HG02885 (cell line): Measurements from ENCODE around the gene OVOL1.
A peak's percentile ranks its signal among the peaks of the same experiment; 100 is the strongest.
"Not testable (repeated sequence)": the region's sequence is repeated elsewhere in the genome, so short reads cannot be mapped to it uniquely, and the experiment has no call there.

ENCODE experiments used
- ATAC-seq: cut with Tn5 transposase; IDR thresholded peaks from one replicate; pipeline ENCODE4 v1.9.1; 2021; ENCODE audit warnings: mild to moderate bottlenecking; ENCODE audit not compliant: unreplicated experiment, poor library complexity

OVOL1 gene

DNA sequence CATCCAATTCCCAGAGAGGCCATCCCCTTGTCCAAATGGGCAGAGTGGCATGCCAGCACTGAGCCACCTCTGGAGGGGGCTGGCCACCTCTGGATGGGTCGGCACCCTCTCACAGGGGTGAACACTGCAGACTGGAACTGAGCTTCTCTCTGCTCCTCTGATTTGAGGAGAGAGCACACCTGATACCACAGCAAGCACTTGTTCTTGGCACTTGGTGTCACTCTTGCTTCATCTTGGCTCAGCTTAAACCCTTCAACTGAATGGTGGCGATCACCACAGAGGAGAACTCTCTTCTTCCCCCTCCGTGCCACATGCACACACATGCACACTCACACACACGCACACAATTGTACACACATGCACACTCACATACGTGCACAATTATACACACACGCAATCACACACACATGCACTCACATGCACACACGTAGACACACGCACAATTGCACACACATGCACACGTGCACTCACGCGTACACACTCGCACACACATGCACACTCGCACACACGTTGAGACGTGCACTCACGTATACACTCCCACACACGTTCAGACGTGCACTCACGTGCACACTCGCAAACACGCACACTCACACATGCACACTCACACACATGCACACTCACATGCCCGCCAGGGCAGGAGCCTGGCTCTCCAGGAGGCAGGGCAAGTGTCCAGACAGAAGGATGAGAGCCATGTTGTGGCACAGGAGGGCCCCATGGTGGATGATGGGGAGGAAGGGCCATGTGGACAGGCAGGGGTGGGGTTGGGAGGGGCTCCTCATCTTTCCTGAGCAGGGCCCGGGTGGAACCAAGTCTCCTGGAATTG lies 23.4 kb downstream of the OVOL1 start:
- no peak for ATAC-seq

GRCh38 chr11:65811764-65812475 lies 25.1 kb downstream of the OVOL1 start:
- ATAC-seq = no peak

DNA sequence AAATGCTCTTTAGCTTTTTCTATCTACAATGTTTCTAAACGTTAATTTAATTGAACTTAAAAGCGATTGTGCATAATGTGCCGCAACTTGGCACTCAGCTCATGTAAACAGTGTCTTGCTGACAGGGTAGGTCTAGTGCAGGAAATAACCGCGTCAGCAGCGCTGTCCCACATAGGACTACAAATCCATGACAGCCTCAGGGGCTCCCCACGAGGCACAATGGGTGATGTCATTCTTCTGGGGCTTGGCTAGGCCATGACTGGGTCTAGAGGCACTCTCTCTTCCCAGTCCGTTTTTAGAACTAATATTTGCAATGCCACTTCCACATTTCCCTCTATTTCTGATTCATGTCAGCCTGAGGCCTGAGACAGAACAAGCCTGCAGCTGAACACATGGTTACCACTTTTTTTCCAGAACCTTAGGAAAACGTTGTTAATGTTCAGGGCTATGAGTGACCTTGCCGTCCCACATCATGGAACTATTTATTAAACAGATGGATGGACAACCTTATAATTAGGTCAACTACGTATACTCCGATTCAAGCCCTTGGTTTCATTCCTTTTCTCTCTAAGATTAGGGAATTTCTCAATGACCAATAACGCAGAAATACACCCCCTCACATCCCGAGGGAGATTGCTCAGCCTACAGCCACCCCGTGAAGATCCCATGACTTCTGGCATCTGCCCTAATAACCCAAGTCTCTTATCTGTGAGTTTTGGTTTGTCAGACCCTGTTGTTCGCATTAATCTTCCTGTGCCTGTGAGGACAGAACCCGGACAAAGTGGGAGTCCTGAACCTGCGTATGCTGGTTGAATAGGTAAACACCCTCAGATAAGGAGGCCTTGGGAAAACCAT lies 27.5 kb downstream of the OVOL1 start:
- no peak for ATAC-seq

GRCh38 chr11:65814986-65815565 lies 28.2 kb downstream of the OVOL1 start:
- ATAC-seq = no peak

DNA sequence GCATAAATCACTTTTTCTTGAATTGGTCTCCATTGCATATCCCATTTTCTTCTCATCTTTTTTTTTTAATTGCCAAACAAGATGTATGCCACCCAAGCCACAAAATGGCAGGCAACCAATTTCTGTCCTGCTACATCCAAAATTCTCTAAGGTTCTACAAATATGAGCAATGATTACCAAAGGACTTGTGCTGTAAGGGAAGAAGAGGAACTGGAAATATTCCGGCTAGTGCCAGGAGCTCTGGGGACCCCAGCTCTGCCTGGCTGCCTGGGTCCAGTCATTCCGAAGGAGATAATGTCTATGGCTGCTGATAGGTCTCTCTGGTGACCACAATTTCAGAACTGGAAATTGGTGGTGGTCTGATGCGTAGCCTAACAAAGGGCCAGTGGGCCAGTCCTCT lies 29.8 kb downstream of the OVOL1 start:
- ATAC-seq = no peak

DNA sequence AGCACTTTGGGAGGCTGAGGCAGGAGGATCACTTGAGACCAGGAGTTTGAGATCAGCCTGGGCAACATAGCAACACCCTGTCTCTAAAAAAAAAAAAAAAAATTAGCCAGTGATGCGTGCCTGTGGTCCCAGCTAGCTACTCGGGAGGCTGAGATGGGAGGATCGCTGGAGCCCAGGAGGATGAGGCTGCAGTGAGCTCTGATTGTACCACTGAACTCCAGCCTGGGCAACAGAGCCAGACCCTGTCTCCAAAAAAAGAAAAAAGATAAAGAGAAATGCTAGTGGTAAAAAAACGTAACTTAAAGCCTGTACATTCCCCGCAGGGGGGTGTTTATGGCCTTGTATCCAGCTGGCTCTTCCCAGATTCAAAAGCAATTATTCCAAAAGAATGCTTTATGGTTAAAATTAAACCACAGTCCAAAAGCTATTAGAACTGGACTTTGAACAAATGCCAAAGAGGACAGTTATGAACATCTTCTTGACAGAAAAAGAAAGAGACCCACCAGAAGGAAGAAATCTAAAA lies 30.5 kb downstream of the OVOL1 start:
- no peak for ATAC-seq

DNA sequence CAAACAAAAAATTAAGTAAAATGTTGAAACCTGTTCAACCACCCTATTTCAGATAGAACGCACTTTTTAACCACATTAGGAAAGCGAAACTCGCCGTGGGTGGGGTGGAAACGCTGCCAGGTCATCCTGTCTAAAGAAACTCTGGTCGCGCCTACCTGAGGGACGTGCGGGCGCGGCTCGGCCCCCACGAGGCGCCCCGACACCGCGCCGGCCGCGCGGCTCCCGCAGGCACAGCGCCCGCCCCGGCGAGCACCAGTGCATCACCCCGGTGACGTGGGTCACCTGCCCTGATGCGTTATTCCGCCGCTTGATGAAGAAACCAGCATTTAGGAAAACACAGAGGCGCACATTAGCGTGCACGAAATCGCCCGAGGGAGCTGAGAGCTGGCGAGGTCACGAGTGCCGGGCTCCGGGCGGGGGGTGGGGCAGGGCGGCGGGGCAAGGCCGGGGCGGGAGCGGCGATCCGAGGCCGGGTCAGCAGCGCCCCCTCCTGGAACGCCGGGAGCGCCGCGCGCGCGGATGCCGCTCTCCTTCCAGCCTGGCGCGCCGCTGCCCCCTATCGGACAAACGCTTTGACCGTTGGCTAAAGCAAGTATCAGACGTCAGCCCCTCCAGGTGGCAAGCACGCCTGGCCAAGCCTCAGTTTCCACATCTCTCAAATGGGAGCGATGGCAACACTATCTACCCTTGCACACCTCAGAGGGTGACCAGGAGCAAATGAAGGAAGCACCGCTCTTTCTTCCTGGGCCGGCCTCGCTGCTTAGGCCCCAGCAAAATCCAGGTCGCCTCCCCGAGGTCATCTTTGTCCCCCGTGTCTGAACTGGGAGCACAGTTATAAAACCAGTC lies 31.2 kb downstream of the OVOL1 start:
- peak; percentile 87 for ATAC-seq

- ATAC-seq = no peak
Measured at GRCh38 chr11:65821107-65821506, 34.2 kb downstream of the OVOL1 start.

GRCh38 chr11:65822776-65823528 lies 36.1 kb downstream of the OVOL1 start:
- no peak for ATAC-seq

DNA sequence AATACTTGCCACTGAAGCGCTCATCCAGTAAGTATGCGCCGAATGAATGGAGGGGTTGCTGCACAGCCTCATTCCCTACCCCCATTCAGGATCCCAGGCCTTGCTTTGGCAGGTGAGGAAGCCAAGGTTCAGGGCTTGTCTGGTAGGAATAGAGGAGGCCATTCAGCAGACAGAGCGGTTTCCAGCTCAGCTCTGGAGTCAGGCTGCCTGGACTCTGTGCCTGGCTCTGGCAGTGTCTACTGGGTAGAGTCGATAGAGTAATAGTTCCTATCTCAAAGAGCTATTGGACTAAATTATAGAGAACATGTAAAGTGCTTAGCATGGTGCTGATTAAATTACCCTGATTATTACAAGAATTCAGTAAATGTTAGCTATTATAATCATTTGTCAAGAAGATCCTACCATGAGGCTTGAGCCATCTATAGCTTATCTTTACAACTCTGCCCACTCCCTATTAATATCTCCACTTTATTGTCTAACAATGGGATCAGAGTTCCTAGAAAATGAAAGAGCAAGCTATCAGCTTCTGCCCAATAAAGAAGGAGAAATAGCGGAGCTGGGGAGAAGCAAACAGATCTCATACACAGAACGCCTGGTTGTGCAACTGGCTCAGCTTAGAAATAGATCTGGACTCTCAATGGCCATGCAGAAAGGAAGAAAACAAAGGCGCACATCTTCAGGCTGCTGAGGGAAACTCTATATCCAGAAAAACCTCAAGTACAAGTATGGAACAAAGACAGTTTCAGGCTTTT lies 40.3 kb downstream of the OVOL1 start:
- ATAC-seq = no peak

GRCh38 chr11:65829459-65829858 lies 42.6 kb downstream of the OVOL1 start:
- ATAC-seq = no peak

GRCh38 chr11:65832231-65832630 lies 45.4 kb downstream of the OVOL1 start:
- not testable (repeated sequence) for ATAC-seq

DNA sequence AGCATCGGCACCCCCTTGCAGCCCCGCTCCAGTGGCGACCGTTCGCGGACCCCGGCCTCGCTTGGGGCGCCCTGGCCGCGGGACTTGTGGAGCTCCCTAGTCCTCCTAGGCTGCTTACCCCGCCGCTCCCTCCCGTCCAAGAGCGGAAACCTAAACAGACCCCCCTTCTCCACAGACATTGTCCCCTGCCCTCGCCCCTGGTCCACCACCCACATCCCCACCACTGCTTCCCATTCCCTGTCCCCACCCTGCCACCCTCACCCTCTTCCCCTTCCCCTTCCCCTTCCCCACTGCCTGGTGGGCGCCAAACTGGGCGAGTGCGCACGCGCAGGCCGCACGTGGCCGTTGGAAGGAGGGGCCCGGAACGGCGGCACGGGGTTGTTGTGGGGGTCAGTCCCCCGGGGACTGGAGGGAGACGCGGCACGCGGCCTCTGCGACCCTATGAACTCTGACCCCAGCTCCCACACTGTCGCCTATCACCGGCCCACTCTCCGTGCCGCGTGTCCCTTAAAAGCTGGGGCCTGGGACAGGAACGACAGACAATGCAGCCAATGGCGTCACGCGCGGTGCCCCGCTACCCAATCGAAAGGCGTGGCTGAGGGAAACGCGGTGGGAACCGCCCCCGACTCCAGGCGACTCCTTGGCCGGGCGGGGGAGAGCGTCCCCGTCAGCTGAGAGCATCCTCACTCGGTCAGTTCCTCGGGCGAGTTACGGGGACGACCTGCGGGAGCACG lies 46.6 kb downstream of the OVOL1 start, which contains the start of gene SNX32:
TSS of gene SNX32 (plus strand) at position 667 of the 734 bp plus-strand sequence. CDS start 103 bp downstream, outside the sequence.
- peak; percentile 95 for ATAC-seq

DNA sequence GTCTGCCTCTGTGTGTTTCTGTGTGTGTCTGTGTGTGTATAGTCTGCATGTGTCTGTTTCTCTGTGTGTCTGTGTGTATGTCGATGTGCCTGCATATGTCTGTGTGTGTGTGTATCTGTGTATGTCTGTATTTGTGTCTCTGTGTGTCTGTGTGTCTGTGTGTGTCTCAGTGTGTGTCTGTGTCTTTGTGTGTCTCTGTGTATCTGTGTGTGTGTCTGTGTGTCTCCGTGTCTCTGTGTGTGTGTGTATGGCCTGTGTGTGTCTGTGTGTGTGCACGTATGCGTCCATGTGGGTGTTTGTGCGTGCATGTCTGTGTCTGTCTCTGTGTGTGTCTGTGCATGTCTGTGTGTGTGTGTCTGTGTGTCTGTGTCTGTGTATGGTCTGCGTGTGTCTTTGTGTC lies 47.3 kb downstream of the OVOL1 start:
- ATAC-seq = peak; percentile 5

DNA sequence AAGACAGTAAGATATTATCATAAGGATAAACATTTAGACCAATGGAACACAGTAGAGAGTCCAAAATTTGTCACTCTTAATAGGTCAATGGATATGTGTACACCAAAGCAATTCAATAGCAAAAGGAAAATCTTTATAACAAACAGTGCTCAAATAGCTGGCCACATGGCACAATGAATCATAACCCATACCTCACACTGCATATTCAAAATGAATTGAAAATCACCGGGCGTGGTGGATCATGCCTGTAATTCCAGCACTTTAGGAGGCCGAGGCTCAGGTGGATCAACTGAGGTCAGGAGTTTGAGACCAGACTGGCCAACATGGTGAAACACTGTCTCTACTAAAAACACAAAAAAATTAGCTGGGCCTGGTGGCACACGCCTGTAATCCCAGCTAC lies 55.3 kb downstream of the OVOL1 start:
- ATAC-seq = no peak

DNA sequence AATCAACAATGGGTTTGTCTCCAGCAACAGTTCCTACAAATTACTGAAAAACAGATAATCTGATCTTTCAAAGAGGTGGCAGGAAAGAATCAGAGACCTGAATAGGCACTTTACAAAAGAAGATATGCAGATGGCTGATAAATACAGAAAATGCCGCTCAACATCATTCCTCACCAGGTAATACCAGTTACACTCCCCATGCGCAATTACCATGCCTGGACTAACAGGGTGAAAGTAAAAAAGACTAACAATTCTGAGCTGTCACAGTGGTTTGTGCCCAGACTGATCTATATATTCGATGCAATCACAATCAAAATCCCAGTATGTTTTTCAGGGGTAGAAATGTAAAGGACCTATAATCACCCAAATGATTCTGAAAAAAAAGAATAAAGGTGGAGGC lies 56.9 kb downstream of the OVOL1 start:
- ATAC-seq = no peak

DNA sequence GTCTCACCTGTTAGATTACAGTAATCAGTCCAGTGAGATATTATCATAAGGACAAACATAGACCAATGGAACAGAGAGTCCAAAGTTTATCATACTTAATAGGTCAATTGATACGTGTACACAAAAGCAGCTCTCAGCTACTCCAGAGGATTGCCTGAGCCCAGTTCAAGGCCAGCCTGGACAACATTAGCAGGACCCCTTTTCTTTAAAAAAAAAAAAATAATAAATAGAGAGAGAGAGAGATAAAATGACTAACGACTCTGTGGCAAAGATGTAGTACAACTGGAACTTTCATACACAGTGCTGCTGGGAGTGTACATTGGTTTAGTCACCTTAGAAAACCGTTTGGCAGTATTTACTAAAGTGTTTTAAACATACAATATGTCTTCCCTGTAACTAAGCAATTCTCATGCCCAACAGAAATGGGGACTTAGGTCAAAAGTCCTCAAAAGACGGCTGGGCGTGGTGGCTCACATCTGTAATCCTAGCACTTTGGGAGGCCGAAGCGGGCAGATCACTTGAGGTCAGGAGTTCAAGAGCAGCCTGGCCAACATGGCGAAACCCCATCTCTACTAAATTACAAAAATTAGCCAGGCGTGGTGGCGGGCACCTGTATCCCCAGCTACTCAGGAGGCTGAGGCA lies 57.5 kb downstream of the OVOL1 start:
- no peak for ATAC-seq
